ENCODE results near the gene COX6B2. TPM values are rescaled to one million over a fixed set of nuclear protein-coding genes. Genes with fewer than 3 reads are reported as not detected.

COX6B2 gene
- polyA plus RNA-seq, 3 donors = 0.36 TPM; not detected in 2

DNA sequence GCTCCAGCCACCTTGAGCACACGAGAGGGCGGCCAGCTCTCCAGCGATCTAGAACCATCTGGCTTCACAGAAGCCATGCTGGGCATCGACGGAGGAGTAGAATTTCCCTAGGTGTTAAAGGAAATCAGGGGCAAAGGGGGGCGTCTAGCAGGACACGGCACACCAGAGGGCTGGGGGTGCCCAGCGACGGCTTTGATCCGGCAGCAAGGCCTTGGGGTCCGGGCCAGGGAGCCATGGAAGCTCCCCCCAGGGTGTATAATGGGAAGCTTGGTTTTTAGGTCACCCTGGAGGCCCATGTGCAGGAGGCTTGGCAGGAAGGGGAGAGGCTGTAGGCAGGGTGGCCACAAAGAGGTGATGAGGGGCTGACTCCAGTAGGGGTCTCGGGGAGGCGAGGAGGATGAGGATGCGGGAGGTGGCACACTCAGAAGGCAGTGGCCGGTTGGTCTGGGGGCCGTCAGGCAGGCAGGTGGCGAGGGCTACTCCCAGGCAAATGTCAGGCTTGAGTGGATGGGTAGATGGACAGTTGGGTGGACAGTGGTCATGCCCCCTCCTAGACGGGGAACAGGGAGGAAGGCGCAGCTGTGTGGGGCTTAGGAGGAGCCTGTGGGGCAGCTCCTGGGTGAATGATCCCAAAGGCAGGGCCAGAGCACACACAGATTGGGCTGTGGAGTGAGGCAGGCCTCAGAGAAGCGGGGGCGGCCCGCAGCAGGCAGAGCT lies 9.3 kb downstream of the COX6B2 start:
- Mint-ChIP-seq H3K9me3 (no peaks in the 10 kb centered on the region), H3K27me3 (ENCODE audit: low read depth in 3 of 3) (peaks cover 0 to 2% (median 2%) of the 10 kb centered on the region in 3 donors), H3K27ac (peak overlapping the region in 2 of 7 donors; percentile 41 to 50), H3K36me3 (peaks cover 17 to 29% of the 10 kb centered on the region in 2 donors), H3K4me3 (no peak overlapping the region), H3K4me1 (peaks cover 13% of the 10 kb centered on the region)
- peaks cover 11 to 15% of the 10 kb centered on the region in 2 donors for H3K36me3 ChIP-seq (replicated peaks in 1 of 2; ENCODE audit: control insufficient read depth in 1 of 2, insufficient read depth in 2 of 2, low read length in 2 of 2)
- H3K4me2 ChIP-seq (replicated peaks; ENCODE audit: extremely low read depth, low read length, poor library complexity, severe bottlenecking) = no peak overlapping the region
- TF ChIP-seq, protein P1, sequence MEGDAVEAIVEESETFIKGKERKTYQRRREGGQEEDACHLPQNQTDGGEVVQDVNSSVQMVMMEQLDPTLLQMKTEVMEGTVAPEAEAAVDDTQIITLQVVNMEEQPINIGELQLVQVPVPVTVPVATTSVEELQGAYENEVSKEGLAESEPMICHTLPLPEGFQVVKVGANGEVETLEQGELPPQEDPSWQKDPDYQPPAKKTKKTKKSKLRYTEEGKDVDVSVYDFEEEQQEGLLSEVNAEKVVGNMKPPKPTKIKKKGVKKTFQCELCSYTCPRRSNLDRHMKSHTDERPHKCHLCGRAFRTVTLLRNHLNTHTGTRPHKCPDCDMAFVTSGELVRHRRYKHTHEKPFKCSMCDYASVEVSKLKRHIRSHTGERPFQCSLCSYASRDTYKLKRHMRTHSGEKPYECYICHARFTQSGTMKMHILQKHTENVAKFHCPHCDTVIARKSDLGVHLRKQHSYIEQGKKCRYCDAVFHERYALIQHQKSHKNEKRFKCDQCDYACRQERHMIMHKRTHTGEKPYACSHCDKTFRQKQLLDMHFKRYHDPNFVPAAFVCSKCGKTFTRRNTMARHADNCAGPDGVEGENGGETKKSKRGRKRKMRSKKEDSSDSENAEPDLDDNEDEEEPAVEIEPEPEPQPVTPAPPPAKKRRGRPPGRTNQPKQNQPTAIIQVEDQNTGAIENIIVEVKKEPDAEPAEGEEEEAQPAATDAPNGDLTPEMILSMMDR (IDR thresholded peaks at IDR 0.05) = no peak
- H3K27ac ChIP-seq (ENCODE audit: low read depth in 1 of 2, low read length in 2 of 2) = no peak overlapping the region
- no peak overlapping the region for H3K4me3 ChIP-seq (replicated peaks in 1 of 3; ENCODE audit: low read depth in 2 of 3, low read length in 3 of 3)
- H2AFZ ChIP-seq (ENCODE audit: insufficient read depth, low read depth, low read length, poor library complexity, severe bottlenecking) = no peak overlapping the region
- 95% methylated on average over 21 of the region's 22 CpGs for WGBS (ENCODE audit: insufficient coverage)
- peaks cover 9% of the 10 kb centered on the region for H3K79me2 ChIP-seq (ENCODE audit: insufficient read depth, low read length)
- H3K9ac ChIP-seq (ENCODE audit: insufficient read depth, low read length, poor library complexity, severe bottlenecking) = no peak overlapping the region
- no peaks in the 10 kb centered on the region for H3K9me3 ChIP-seq (replicated peaks in 1 of 2; ENCODE audit: control insufficient read depth in 1 of 2, insufficient read depth in 1 of 2, low read length in 2 of 2)
- peaks cover 7% of the 10 kb centered on the region for H4K20me1 ChIP-seq (ENCODE audit: insufficient read depth, low read length)
- no peaks in the 10 kb centered on the region for H3K27me3 ChIP-seq (ENCODE audit: control insufficient read depth in 2 of 2, insufficient read depth in 2 of 2, low read length in 2 of 2)
- DNase-seq = no peak
- H3K4me1 ChIP-seq (ENCODE audit: control insufficient read depth in 1 of 2, insufficient read depth in 2 of 2, low read length in 2 of 2) = peaks cover 16 to 19% of the 10 kb centered on the region in 2 donors
- intact Hi-C loops (cut with micrococcal nuclease) = no loop called here

DNA sequence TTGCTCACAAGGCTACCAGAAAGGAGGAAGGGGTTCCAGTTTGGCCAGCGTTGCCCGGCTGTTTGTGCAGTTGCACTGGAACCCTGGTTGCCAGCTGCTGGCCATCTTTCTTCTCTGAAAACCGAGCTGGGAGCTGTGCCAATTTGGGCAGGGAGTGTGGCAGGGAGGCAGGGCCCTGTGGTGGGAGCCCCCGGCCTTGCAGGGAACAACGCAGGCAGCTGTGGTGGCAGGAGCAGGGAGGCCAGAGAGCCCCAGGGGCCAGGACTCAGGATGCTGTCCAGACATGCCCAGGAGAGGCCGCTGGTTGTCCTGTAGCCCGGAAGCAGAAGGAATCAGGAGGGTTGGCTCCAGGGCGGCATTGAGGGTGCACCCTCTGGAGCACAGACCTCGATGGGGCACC lies 10.1 kb downstream of the COX6B2 start:
- no peak overlapping the region for H3K4me3 Mint-ChIP-seq
- H3K9me3 ChIP-seq (replicated peaks in 1 of 2; ENCODE audit: control insufficient read depth in 1 of 2, insufficient read depth in 1 of 2, low read length in 2 of 2) = no peaks in the 10 kb centered on the region
- intact Hi-C loops (cut with micrococcal nuclease) = loop anchor here in 1 of 2 donors (5.0 kb wide), 1 partner anchor 38 kb away; the partner anchor contains the start of gene TMEM238
- H3K9ac ChIP-seq (ENCODE audit: insufficient read depth, low read length, poor library complexity, severe bottlenecking) = no peak overlapping the region
- no peak overlapping the region for H3K27ac ChIP-seq (ENCODE audit: low read depth in 1 of 2, low read length in 2 of 2)
- peaks cover 7% of the 10 kb centered on the region for H4K20me1 ChIP-seq (ENCODE audit: insufficient read depth, low read length)
- no peak overlapping the region for H3K27ac Mint-ChIP-seq
- H2AFZ ChIP-seq (ENCODE audit: insufficient read depth, low read depth, low read length, poor library complexity, severe bottlenecking) = no peak overlapping the region
- H3K36me3 Mint-ChIP-seq = peaks cover 17 to 29% of the 10 kb centered on the region in 2 donors
- no peaks in the 10 kb centered on the region for H3K9me3 Mint-ChIP-seq
- no peak overlapping the region for H3K4me3 ChIP-seq (replicated peaks in 1 of 3; ENCODE audit: low read depth in 2 of 3, low read length in 3 of 3)
- TF ChIP-seq, protein P1 (IDR thresholded peaks at IDR 0.05) = no peak
- WGBS (ENCODE audit: insufficient coverage) = 84% methylated on average over 9 of the region's 9 CpGs
- H3K36me3 ChIP-seq (replicated peaks in 1 of 2; ENCODE audit: control insufficient read depth in 1 of 2, insufficient read depth in 2 of 2, low read length in 2 of 2) = peaks cover 11 to 15% of the 10 kb centered on the region in 2 donors
- DNase-seq = no peak
- no peaks in the 10 kb centered on the region for H3K27me3 ChIP-seq (ENCODE audit: control insufficient read depth in 2 of 2, insufficient read depth in 2 of 2, low read length in 2 of 2)
- peaks cover 20 to 23% of the 10 kb centered on the region in 2 donors for H3K4me1 ChIP-seq (ENCODE audit: control insufficient read depth in 1 of 2, insufficient read depth in 2 of 2, low read length in 2 of 2)
- H3K27me3 Mint-ChIP-seq (ENCODE audit: low read depth in 3 of 3) = peaks cover under 1 to 2% (median 2%) of the 10 kb centered on the region in 3 donors
- peaks cover 16% of the 10 kb centered on the region for H3K4me1 Mint-ChIP-seq
- H3K79me2 ChIP-seq (ENCODE audit: insufficient read depth, low read length) = peaks cover 12% of the 10 kb centered on the region
- no peak overlapping the region for H3K4me2 ChIP-seq (replicated peaks; ENCODE audit: extremely low read depth, low read length, poor library complexity, severe bottlenecking)
